Measurements from ENCODE around the gene OSTM1.

The OSTM1 gene, protein sequence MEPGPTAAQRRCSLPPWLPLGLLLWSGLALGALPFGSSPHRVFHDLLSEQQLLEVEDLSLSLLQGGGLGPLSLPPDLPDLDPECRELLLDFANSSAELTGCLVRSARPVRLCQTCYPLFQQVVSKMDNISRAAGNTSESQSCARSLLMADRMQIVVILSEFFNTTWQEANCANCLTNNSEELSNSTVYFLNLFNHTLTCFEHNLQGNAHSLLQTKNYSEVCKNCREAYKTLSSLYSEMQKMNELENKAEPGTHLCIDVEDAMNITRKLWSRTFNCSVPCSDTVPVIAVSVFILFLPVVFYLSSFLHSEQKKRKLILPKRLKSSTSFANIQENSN

DNA sequence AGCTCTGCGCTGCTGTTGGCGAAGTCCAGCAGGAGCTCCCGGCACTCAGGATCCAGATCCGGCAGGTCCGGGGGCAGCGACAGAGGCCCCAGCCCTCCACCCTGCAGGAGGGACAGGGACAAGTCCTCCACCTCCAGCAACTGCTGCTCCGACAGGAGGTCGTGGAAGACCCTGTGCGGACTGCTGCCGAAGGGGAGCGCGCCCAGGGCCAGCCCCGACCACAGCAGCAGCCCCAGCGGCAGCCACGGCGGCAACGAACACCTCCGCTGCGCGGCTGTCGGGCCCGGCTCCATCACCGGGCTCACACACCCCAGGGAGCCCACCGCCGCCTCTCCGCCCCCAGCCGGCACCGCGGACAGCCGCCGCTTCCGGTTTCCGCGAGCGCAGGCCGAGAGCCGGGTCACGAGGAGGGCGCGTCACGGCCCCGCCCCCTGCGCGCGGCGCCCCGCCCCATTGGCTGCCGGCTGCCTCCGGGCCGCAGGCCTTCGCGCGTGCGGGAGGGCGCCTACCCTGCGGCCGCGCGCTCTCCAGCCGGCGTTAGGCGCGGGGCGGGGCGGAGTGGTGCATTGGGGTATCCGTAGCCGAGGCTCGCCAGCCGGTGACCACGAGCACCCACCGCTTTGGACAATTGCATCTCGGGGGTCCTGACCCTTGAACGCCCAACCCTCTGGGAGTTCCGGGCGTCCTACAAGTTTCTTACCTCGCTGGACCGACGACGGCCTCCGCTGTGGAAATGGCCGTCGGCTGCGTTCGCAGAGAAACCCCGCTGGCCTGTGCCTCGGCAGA, at the start of gene OSTM1:
OSTM1 (minus strand) TSS at position 383 of the 786 bp plus-strand sequence; CDS start at position 293, 90 bp downstream.
- DNase-seq (ENCODE audit: low spot score) = peak; percentile 89

DNA sequence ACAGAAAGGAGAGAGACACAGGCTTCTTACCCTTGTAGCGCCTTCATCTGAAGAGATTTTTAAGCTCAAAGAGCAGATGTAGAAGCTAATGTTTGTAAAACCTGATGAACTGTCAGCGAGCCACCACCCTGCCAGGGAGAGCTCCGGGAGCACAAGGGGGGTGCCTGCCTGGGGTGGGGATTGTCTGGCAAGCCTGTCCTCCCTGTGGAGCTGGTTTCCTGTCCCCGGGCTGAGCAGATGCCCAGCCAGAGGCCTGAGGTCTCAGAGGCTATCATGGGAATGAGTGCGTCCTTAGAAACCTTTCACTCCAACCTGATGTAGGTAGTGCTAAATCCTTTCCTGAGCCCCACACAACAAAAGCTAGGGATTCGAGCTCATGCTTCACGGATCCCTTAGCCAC, 49.4 kb upstream of the OSTM1 start:
- DNase-seq (ENCODE audit: low spot score) = no peak

DNA sequence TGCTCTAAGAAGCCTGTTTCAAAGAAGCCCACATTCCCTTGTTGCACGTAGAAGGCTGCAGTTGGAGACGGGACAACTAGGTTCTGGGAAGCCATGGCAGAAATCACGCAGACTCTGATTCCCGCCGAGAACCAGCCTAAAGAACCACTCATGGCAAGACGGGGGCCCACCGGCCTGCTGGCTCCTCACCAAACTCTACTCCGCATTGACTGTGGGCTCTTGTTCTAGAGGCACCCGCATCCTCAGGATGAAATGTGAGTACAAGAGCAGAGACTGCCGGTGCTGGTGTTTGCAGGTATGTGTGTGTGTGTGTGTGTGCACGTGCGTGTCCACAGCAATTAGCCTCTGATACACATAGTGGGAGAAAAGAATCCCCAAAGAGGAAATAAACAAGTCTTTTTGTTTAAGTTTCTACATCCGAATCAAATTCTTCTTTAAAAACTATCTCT, 49.0 kb upstream of the OSTM1 start:
- no peak for DNase-seq (ENCODE audit: low spot score)

DNA sequence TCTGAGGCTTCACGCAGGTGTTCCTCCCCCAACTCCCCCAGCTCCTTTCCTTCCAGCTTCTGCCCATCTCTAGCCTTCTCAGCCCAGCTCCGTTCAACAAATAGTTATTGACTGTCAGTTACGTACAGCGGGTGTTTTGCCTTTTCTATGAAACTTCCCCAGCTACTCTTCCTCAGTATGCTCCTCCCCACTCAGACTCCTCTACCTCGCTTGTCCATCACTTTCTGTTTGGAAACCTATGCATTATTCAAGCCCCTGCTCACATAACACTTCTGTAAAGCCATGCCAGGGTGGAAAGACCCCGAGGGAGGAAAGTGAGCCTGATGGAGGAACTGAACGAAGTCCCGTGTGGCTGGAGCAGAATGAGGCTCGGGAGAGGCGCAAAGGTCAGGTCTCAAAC, 47.1 kb upstream of the OSTM1 start:
- no peak for DNase-seq (ENCODE audit: low spot score)

DNA sequence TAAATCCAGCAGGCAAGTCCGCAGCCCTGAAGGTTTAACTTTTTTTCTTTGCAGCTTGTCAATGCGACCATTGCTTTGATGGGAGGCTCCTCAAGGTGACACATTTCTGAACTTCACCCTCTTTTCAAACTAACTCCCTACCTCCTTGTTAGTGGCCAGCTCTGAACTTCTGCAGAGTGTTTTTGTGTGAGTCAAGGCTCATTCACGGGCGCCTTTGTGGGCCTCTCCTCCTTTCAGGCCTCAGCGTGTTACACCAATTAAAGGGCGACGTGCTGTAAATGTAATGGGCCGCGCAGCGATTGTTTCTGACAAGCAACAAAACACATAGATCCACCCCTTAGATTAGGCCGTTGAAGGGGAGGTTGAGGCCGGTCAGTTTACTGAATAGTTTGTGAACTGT, 45.8 kb upstream of the OSTM1 start:
- DNase-seq (ENCODE audit: low spot score) = no peak

DNA sequence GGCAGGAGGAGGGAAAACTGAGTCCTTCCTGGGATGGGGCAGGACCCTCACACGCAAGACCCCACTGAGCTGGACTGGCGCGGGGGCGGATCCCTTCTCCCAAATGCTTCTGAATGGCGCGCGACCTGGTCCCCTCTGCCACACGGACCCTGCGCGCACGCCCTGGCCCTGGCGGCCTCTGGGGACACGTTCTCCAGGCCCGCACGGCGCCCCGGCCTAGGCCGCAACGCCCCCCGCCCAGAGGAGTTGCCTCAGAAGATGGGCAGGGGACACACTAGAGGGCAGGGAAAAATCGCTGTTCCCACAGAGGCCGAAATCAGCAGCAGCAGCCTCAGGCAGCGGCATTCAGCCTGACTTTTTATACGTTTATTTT, 45.2 kb upstream of the OSTM1 start:
- no peak for DNase-seq (ENCODE audit: low spot score)

DNA sequence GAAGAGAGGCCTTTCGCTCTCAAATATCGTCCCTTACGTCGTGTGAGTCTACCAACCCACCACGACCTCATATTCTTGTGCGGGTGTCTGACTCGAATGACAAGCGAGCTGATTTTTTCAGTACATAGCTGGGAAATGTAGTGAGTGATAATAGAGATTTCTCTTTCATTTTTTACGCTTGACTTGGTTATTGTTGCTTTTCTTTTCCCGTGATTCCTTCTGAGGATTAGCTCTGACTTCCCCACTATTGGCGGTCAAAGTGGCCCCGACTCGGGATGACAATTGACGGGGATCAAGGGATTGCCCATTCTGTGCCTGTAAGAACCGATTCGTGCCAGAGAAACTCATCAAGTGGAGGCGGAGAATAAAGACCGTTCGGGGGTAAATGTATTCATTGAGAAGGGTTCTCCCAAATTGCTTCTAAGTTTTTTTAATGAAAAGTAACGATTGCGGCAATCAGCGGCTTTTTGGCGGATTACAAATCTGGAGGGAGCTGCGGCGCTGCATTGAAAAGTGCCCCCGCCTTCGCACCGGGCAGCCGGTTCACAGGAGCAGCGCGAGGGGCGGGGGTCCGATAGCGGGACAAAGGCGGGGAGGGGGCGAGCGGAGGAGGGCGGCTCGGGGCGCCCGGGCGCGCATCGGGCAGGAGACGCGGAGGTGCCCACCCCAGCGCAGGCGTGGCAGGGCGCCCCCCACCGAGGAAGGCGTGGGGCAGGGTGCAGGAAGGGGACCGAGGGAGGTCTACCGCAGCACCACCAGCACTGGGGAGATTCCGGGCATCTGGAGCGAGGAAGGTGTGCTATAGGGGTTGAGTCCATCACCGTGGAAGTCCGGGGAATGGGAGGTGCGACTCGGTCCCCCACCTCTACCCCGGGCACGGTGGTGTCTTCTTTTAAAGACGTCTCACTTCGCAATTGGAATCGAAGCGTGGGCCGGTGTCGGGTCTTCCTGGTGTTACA, 44.5 kb upstream of the OSTM1 start:
- DNase-seq (ENCODE audit: low spot score) = no peak

DNA sequence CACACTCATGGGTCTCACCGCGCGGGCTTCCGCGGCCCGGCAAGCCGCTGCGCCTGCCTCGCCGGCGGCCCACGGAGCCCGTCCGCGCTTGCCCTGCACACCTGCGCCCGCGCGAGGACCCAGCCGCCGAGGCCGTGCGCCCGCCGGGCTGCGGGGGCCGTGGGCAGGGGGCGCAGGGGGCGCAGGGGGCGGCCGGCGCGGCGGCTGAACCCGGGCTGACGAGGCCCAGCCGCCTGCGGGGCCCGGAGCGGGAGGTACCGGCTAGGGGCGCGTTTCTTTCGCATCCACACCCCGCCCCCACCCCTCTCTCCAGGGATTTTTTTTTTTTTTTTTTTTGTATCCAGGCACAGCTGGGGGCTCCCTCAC, 43.8 kb upstream of the OSTM1 start:
- DNase-seq (ENCODE audit: low spot score) = no peak

DNA sequence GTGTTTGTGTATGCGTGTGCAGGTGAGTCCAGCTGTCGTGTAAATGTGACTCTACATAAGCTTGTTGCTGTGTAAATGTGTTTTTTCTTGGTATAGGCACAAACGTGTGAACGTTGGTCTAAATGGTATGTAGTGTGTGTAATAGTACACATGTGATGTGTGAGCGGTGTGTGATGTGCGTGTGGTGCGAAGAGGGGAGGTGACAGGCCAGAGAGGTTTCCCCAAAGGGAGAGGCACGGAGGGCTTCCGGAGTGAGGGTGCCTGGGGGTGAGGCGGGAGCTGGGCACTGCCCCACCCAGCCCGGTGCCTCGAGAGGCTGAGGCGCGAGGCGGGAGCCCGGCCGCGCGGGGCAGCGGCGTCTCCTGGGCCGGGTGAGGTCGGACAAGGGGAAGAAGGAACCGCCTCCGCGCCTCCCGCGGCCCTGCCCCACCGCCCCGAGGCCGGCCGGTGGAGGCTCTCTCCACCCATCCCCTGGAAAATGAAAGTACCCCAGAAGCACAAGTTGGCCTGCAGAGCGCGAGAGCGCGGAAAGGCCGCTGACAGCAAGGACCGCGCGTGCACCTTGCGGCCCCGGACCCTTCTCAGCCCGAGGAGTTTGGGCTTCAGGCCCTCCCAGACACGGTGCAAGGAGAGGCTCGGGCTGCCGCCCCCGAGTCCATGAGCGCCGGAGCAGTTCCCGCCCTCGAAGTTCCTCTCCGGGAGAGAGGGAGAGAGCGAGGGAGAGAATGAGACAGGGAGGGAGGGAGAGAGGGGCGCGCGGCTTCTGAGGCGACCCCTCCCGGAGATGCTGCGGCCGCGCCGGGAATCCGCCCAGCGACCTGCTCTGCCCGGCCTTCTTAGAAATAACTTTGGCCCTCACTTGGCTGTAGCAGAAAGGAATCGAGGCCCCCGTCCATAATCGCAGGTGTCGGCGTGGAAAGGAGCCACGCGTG, 43.2 kb upstream of the OSTM1 start:
- DNase-seq (ENCODE audit: low spot score) = no peak

DNA sequence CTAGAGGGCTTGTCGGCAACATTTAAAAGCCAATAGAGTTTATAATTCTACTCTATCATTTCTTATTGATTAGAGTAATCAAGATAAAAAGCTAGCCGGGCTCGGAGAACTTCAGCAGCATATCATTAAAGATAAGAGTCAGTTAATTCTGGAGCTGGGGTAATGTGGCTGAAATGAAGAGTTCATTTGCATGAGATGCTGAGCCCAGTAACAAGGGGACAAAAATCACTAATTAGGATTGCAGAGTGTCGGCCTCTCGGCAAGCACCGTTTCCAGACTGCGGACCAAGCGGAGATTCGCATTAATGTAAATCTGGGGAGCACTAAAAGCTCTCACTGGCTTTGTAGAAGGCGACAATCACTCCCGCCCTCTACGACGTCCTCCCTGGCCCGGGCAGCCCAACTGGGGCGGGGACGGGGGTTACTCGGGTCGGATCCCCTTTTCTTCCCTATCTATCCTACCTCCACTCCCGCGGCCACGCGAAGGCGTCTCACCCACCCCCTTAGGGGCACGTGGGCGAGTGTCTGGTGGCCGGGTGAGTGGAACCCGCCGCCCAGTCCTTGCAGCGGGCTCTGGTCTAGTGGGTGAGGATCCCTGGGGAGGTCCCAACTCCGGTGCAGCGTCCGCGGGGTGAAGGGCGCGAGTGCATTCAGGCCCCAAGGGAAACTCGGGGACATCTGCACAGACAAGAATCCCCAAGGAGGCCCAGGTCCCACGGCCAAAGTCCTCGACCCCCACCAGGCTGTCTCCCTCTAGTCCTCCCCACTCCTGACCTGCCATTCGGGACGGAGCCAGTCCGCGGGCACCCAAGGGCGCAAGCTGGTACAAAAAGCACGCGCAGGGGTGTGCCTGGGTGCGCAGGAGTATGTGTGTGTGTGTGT, 42.2 kb upstream of the OSTM1 start:
- no peak for DNase-seq (ENCODE audit: low spot score)

DNA sequence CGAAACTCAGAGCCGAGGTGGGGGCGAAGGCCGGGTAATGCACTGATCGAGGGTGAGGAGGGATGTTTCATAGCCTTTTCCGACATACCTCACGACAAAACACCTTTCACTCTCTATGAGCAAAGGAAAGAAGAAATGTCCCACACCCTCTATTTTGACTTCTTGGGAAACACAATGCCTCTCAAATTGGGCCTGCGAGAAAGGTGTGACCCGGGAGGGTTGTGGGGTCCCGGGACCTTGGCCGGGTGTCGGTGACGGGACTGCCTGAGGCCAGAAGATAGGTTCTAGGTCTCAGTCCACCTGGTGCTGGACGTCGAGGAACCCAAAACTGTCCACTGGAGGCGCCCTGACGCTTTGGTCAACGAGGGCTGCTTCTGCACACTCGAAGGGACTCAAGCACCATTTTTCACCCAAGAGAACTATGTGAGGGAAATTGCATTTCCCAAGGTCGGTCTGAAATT, 41.1 kb upstream of the OSTM1 start:
- peak; percentile 16 for DNase-seq (ENCODE audit: low spot score)

DNA sequence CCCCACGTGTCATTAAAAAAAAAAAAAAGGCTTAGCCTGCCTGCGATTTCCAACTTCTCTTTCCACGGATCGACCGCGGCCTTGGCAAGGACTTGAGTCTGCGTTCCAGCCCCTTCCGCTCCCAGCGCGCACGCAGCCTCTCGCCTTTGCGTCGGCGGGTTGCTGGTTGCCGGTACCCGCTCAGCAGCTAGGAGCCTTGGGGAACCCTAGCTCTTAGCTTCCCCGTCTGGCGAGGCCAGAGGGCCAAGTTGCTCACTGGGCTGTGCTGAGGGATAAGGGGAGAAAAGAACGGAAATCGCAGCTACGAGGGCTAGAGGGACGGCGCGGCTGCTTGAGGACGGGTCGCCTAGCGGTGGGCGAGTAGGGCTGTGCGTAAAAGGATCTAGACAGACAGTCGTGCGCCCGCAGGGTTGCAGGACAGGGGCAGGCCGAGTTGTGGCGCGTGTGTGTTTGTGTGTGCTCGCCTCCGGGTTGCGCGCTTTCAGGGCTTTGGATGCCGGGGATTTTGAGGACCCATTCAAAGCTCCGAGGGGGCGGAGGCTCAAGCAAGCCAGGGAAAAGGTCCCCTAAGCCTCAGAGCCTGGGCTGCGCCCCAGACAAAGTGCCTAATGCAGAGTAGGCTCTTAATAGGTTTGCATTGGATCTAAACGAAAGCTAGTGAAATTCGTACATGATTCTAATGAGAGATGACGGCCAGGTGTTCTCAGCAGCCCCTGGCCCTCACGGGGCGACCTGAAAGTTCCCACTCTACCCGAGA, 40.5 kb upstream of the OSTM1 start:
- peak; percentile 24 for DNase-seq (ENCODE audit: low spot score)

DNA sequence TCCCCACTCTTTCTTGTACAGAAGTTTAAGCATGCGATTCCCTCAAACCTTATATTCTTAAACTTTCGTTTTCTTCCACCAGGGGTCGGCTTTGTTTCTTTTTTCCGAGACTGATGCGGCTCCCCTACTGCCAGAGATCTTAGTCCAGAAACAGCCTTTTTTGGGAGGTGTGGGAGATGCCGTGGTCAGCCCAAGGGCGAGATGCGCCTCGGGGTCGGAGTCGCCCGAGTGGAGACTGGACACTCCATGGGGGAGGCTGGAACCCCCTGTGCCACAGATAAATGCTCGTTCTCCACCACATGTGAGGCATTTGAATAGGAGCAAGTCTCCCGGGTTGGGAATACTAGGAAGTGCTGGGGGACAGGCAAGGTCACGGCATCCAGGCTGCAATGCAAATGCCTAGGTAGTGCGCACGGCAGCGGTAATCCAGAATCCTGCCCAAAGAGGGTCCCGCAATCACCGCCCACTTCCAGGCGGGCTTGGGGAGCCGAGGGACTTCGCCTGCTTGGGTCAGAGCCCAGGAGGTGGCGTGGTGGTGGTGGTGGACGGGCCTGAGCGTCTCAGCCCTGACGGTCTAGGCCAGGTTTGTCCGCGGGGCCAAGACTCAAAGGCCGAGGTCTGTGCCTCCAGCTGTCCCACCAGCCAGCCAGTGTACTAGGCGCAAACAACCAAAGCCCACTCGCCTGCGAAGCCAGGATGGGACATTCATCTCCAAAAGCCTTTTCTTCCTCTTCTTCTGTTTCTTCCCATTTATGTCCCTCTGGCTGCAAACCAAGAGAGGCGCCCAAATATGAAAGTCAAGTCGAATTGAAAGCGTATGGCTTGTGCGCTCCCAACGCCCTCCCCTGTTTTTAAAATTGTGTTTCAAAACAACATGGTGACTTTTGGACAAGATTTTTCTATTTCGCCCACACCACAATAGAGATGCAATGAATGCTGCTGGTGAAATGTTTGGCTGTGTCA, 39.3 kb upstream of the OSTM1 start:
- DNase-seq (ENCODE audit: low spot score) = peak; percentile 40

DNA sequence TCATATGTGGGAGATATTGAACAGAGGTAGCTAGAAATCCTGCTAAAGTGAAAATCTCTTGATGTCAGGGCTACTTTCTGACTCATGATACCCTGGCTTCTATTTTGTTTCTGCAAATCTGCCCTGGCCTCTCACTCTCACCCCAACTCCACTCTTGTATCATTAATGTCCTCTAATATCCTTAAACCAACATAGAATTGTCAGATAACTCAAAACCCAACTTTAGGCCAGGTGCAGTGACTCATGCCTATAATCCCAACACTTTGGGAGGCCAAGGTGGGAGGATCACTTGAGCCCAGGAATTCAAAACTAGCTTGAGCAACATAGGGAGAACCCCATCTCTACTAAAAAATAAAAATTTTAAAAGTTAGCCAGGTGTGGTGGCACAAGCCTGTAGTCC, 33.8 kb upstream of the OSTM1 start:
- DNase-seq (ENCODE audit: low spot score) = no peak

DNA sequence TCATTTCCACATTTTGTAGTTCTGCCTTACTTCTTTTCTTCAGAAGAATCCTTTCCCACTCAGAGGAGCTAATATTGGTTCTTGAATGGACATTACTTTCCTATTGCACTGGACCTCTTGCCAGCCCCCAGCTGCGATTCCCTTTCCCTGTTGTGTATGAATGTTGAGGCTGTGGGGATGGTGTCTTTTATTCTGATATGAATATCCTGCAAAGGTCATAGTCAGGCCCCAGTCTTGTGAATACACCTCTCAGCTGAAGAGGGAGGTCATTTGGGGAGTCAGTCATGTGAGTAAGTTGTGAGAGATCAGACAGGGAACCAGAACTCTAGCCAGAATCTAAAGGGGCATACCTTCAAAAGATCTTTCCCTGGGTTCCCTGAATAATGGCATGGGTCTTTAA, 32.6 kb upstream of the OSTM1 start:
- no peak for DNase-seq (ENCODE audit: low spot score)

DNA sequence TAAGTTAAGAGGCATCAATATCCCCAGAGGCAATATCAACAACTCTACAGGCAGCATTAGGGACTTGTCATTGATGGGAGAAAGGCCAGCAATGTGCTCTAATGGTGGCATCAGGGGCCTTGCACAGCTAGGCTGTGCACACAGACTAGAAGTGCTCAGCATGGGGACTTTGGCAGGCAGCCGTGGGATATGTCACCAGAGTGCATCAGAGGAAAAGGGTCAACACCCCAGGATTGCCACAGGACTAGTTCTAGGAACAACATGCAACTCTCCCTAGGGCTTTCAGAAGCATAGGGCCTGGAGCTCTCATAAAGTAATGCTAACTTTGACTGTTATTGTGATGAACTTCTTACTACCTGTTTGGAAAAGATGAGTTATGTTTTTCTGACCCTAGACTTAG, 32.2 kb upstream of the OSTM1 start:
- DNase-seq (ENCODE audit: low spot score) = no peak

DNA sequence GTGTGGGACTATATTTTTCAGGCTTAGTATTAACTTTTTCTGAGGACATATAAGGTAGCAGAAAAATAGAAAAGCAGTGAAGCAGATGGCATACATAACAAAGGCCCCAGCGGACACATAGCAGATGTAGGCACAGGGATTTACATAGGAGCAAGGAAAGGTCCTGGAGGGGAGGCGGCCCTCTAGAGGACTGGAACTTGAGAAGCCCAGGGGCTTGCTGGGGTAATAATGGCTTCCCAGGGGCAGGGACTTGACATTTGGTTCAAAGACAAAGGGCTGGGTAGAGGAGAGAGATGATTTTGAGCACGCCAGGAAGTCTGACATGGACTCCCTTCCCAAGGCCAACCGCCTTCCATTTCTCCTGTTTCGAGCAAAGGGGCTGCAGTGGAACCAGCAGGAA, 31.7 kb upstream of the OSTM1 start:
- no peak for DNase-seq (ENCODE audit: low spot score)

DNA sequence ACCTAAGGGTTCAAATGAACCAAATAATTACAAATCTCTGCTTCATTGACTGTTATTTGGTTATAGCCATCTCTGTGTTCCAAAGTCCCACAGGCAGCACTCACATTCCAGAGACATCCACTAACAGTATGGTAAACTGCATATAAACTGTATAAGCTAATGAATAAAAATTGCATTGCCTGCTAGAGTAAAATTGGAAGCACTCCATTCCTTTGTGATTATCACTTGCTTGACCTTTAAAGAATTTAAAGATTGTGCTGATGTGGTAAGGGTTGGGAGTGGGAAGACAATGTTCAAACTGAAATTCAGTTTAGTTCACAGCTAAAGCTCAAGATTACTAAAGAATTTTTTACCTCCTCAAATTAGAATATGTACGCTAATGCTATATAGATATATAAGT, 31.0 kb upstream of the OSTM1 start:
- no peak for DNase-seq (ENCODE audit: low spot score)
